ENCODE data around the gene SLC36A4.

- TF ChIP-seq CTCF (conservative IDR thresholded peaks at IDR 0.05; ENCODE audit: low read length): no peak
- no peak for TF ChIP-seq EZH2phosphoT487 (IDR thresholded peaks at IDR 0.05; ENCODE audit: borderline replicate concordance)
Observed at GRCh38 chr11:93160808-93161207, 37.0 kb downstream of the SLC36A4 start.
